HFF-Myc (cell line): ENCODE measurements around the gene L1CAM.

Experiments used
- DNase-seq: peaks from one replicate; pipeline ENCODE4 v3.0.0-alpha.2; 2011; ENCODE audit warnings: low read depth; ENCODE audit errors: extremely low read depth
- H3K4me3 ChIP-seq: replicated peaks from 2 replicates; pipeline ENCODE4 v1.5.1; 2011; ENCODE audit warnings: low read depth, mild to moderate bottlenecking, control low read depth, low read length
- TF ChIP-seq, protein P1 (sequence below): IDR thresholded peaks from 2 replicates; pipeline ENCODE4 v1.5.1; 2012; ENCODE audit warnings: mild to moderate bottlenecking, low read depth, low read length, control low read depth; ENCODE audit errors: missing control alignments

Gene L1CAM

DNA sequence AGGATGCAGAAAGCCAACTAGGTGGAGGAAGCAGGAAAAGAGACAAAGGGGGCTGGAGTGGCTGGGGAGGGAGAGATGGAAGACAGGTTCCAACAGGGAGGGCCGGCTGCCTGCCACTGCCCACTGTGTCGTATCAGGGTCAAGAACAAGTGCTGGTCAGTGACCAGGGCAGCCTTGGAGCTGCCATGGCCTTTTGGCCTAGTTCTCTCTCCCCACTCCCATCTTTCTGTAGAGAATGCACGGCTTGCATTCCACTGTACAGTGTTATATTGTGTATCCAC lies 11.9 kb downstream of the L1CAM start:
- H3K4me3 ChIP-seq, result no peak overlapping the region
- TF ChIP-seq, protein P1, sequence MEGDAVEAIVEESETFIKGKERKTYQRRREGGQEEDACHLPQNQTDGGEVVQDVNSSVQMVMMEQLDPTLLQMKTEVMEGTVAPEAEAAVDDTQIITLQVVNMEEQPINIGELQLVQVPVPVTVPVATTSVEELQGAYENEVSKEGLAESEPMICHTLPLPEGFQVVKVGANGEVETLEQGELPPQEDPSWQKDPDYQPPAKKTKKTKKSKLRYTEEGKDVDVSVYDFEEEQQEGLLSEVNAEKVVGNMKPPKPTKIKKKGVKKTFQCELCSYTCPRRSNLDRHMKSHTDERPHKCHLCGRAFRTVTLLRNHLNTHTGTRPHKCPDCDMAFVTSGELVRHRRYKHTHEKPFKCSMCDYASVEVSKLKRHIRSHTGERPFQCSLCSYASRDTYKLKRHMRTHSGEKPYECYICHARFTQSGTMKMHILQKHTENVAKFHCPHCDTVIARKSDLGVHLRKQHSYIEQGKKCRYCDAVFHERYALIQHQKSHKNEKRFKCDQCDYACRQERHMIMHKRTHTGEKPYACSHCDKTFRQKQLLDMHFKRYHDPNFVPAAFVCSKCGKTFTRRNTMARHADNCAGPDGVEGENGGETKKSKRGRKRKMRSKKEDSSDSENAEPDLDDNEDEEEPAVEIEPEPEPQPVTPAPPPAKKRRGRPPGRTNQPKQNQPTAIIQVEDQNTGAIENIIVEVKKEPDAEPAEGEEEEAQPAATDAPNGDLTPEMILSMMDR, result no peak
- no peak for DNase-seq

DNA sequence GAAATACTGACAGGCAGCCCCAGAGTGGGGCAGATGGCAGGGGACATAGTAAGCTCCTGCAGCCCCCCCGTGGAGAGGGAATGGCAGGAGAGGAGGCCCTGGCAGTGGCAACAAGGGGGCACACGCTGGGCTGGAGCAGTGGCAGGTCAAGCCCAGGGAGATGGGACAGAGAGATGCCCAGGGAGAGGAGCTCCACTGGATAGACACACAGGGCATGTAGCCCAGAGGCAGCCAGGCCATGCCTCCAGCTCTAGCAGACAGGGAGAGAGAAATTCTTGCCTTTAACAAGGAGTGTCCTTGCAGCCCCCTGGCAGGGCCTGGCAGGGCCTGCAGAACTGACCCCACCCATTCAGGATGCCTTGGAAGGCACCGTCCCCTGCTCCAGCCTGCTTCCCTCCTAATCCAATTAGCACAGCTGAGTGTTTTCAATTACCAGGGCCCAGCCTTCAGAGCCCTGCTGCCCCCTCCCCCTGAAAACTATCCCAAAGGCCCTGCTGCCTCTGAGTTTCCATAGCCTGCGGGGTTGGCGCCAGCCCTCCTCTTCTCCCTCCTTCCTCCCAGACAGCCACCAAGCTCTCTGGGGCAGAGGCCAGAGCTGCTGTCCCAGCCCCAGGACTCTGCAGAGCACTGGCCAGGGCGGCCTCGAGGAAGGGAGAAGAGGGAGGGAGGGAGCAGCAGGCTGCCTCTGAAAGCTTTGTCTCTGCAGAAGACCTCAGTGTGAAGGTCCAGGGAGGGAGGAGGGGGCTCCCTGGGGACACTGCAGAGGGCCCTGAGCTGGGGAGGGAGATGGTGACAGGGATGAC lies 12.5 kb downstream of the L1CAM start:
- no peak for DNase-seq
- TF ChIP-seq, protein P1, result no peak
- H3K4me3 ChIP-seq, result no peak overlapping the region

DNA sequence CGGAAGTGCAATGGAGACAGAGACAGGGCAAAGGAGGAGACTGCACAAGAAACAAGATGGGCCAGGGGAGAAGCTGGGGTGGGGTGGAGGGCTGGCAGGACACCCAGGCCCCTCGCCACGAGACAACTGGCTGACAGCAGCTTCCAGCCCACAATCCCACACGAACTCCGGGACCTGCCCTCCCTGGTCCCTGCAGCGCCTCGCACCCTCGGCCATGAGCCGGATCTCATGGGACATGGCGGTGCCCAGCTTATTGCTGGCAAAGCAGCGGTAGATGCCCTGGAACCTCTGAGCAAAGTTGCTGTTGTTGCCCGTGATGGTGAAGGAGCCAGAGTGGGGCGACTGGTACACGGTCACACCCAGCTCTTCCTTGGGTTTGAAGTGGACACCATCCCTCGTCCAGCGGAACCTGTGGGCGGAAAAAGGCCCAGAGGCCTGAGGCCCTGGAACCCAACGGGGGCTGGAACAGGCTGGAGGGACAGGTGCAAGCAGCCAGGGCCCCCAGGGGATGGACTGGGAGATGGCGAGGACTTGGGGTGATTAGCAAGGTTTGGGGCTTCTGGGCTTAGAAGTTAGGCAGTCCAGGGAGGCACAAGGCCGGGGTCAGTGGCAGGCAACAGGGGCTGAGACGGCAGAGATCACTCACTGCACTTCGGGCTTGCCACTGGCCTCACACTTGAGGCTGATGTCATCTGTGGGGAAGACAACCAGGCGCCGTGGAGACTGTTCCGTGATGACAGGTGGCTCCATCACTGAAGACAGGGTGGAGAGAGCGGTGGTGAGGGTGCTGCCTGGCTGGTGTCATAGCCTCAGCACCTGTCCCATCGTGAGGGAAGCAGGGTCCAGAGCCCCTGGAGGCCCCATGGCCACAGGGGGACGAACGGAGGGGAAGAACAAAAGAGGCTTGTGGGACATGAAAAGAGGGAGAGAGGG lies 13.8 kb downstream of the L1CAM start:
- TF ChIP-seq, protein P1, result no peak
- no peak for DNase-seq
- no peak overlapping the region for H3K4me3 ChIP-seq

DNA sequence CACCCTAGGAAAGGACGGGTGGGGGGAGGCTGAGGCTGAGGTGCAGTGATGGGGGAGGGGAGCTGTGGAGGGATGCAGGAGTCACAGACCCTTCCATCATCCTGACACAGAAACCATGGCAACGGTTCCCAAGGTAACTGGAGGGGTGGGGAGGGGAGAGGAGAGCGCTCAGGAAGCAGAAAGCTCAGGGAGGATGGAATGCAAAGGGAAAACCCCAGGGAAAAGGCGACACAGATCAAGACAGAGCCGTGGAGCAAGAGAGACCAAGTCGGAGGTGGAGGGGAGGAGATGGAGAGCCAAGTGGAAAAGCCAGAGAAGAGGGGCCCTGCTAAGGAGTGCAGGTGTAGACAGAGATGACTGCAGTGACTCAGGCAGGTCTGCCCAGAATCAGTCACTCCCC lies 14.5 kb downstream of the L1CAM start:
- DNase-seq, result no peak
- no peak overlapping the region for H3K4me3 ChIP-seq
- TF ChIP-seq, protein P1, result no peak

DNA sequence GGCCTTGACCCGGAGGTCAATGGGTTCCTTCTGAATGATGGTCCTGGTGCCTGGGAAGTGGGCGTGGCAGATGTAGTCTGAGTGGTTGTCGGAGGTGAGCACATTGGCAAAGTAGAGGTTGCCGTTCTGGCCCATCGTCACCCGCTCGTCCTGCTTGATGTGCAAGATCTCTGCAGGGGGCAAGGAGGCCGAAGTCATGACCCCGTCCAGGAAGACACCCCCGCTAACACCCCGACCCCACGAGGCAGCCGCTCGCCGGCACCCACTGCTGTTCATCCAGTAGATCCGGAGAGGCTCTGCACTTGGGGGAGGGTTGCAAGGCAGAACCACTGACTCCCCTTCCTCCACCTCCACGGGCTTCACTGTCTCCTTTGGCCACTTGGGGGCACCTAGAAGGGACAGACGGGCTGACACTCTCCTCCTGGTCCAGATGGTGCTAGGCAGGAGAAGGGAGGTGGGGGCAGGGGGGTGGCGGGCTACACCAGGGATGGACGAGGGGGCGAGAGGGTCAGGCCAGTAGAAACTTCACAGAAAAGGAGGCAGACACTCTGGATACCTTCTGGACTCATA lies 15.1 kb downstream of the L1CAM start:
- DNase-seq, result no peak
- H3K4me3 ChIP-seq, result no peak overlapping the region
- TF ChIP-seq, protein P1, result no peak

DNA sequence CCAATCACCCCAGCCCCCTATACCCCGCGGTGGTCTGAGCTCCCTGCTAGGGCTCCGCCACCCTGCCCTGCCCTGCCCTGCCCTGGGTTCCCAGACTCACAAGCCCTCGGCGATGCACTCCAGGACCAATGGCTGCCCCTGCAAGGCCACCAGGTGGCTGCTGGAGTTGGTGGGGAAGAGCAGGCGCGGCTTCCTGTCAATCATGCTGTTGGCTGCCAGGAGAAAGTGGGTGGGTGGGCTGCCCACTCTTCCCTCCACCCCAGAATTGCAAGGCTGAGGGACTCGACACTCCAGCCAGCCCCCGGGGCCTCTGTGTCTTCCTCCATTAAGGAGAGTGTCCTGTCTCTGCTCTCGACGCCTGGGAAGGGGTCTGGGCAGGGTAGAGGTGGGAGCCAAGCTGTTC lies 15.7 kb downstream of the L1CAM start:
- H3K4me3 ChIP-seq, result no peak overlapping the region
- no peak for DNase-seq
- TF ChIP-seq, protein P1, result no peak
